Natural killer cell (primary cell): ENCODE measurements around the gene MYH15. TPM values are rescaled to one million over a fixed set of nuclear protein-coding genes. Genes with fewer than 3 reads are reported as not detected.
"Not testable (repeated sequence)": the region's sequence is repeated elsewhere in the genome, so short reads cannot be mapped to it uniquely, and the experiment has no call there.

Source experiments
- ATAC-seq, 3 donors: fragments of 150-1000 bp in 2 of 3; fragments of 200-7000 bp in 1 of 3; cut with Tn5 transposase; 1 replicate in 1 of 3; 2 replicates in 2 of 3; pipeline ENCODE4 v1.10.0; 2021; ENCODE audit warnings: mild to moderate bottlenecking in 2 of 3, moderate library complexity in 2 of 3
- DNase-seq, 2 donors: peaks; one replicate each; pipeline versions ENCODE4 v3.0.0 to v3.0.0-alpha.2; 2013 to 2021; ENCODE audit warnings: mixed read lengths in 1 of 2
- H3K27ac ChIP-seq: one replicate; pipeline ENCODE4 v1.5.1; 2013; ENCODE audit warnings: mild to moderate bottlenecking, low read length
- H3K27me3 ChIP-seq: one replicate; pipeline ENCODE4 v1.6.1; 2013; ENCODE audit warnings: low read length; ENCODE audit not compliant: control insufficient read depth, insufficient read depth
- H3K36me3 ChIP-seq: one replicate; pipeline ENCODE4 v1.6.1; 2013; ENCODE audit warnings: low read length; ENCODE audit not compliant: control insufficient read depth, insufficient read depth
- H3K4me1 ChIP-seq: one replicate; pipeline ENCODE4 v1.6.1; 2013; ENCODE audit warnings: low read length; ENCODE audit not compliant: control insufficient read depth, insufficient read depth
- H3K4me3 ChIP-seq: one replicate; pipeline ENCODE4 v1.5.1; 2013; ENCODE audit warnings: low read length
- H3K9me3 ChIP-seq: one replicate; pipeline ENCODE4 v1.6.1; 2013; ENCODE audit warnings: low read length; ENCODE audit not compliant: control insufficient read depth, insufficient read depth
- H3K27ac Mint-ChIP-seq, 2 donors: one replicate each; pipeline ENCODE4 v1.8.0; 2022; ENCODE audit warnings: mild to moderate bottlenecking in 2 of 2, mixed read lengths in 2 of 2, moderate library complexity in 1 of 2
- H3K27me3 Mint-ChIP-seq, 2 donors: one replicate each; pipeline ENCODE4 v1.8.0; 2022; ENCODE audit warnings: low read depth in 2 of 2, mixed read lengths in 2 of 2
- H3K36me3 Mint-ChIP-seq: one replicate; pipeline ENCODE4 v1.8.0; 2022; ENCODE audit warnings: mixed read lengths
- H3K4me1 Mint-ChIP-seq, 2 donors: one replicate each; pipeline ENCODE4 v1.8.0; 2022; ENCODE audit warnings: mixed read lengths in 2 of 2
- H3K4me3 Mint-ChIP-seq: one replicate; pipeline ENCODE4 v1.8.0; 2022; ENCODE audit warnings: mild to moderate bottlenecking, moderate library complexity, mixed read lengths
- H3K9me3 Mint-ChIP-seq, 2 donors: one replicate each; pipeline ENCODE4 v1.8.0; 2022; ENCODE audit warnings: mixed read lengths in 2 of 2
- CTCF ChIP-seq: fragments of 200-600 bp; IDR thresholded peaks from one replicate; pipeline ENCODE4 v1.8.0; 2022; ENCODE audit warnings: antibody characterized with exemption
- WGBS: methylation state at CpG from one replicate; pipeline ENCODE4 v1.1.7; 2013; ENCODE audit warnings: missing lambda C conversion rate; ENCODE audit not compliant: insufficient coverage; 5-methylcytosine and 5-hydroxymethylcytosine counted together
- intact Hi-C: fragments of 100-400 bp; cut with micrococcal nuclease; formaldehyde crosslinking; loops from one replicate; pipeline ENCODE4 v1.14.2; 2022
- total RNA-seq, 4 donors: library from RNA; stranded (reverse); fragments of 120-200 nt in 1 of 4; gene quantifications; one replicate each; pipeline versions ENCODE4 v1.2.3 to v1.2.4, GENCODE V29; 2013 to 2022

The MYH15 gene
- total RNA-seq, 3 donors from 2014 or later (not counting 1 experiment from before 2014, with no cell fraction given) = 0.05 TPM; not detected in 2

- Mint-ChIP-seq H3K36me3 (no peaks in the 10 kb centered on the region), H3K4me3 (no peak overlapping the region), H3K27me3 (no peaks in the 10 kb centered on the region), H3K27ac (no peak overlapping the region), H3K4me1 (no peaks in the 10 kb centered on the region), H3K9me3 (peaks cover 0 to 2% of the 10 kb centered on the region in 2 donors)
- no peaks in the 10 kb centered on the region for H3K4me1 ChIP-seq
- no peak overlapping the region for H3K4me3 ChIP-seq
- H3K36me3 ChIP-seq = no peaks in the 10 kb centered on the region
- 93% methylated on average over 7 of the region's 7 CpGs for WGBS
- DNase-seq = no peak
- H3K27ac ChIP-seq = no peak overlapping the region
- H3K9me3 ChIP-seq = no peaks in the 10 kb centered on the region
- no peaks in the 10 kb centered on the region for H3K27me3 ChIP-seq
- no peak for TF ChIP-seq CTCF
- intact Hi-C loops = no loop called here
- no peak for ATAC-seq
Observed at GRCh38 chr3:108380128-108380795, 130.1 kb downstream of the MYH15 start.

- H3K36me3 ChIP-seq, H3K36me3 Mint-ChIP-seq, H3K27me3 ChIP-seq, H3K27me3 Mint-ChIP-seq, H3K27ac ChIP-seq, intact Hi-C loops, H3K4me1 Mint-ChIP-seq, H3K9me3 Mint-ChIP-seq, H3K27ac Mint-ChIP-seq, H3K4me3 Mint-ChIP-seq, H3K9me3 ChIP-seq, DNase-seq, H3K4me3 ChIP-seq, H3K4me1 ChIP-seq, ATAC-seq: not testable (repeated sequence)
- 92% methylated on average over 2 of the region's 2 CpGs for WGBS
Observed at GRCh38 chr3:108378952-108379342, 131.4 kb downstream of the MYH15 start.

GRCh38 chr3:108378153-108378951 is 132.0 kb downstream of the MYH15 start:
- no peaks in the 10 kb centered on the region for H3K27me3 Mint-ChIP-seq
- no peak for DNase-seq
- intact Hi-C loops = no loop called here
- Histone ChIP-seq H3K27ac (no peak overlapping the region), H3K9me3 (no peaks in the 10 kb centered on the region), H3K36me3 (no peaks in the 10 kb centered on the region), H3K27me3 (no peaks in the 10 kb centered on the region), H3K4me1 (no peaks in the 10 kb centered on the region), H3K4me3 (no peak overlapping the region)
- H3K9me3 Mint-ChIP-seq = peaks cover 0 to 2% of the 10 kb centered on the region in 2 donors
- H3K36me3 Mint-ChIP-seq = no peaks in the 10 kb centered on the region
- TF ChIP-seq CTCF = no peak
- H3K4me1 Mint-ChIP-seq = no peaks in the 10 kb centered on the region
- no peak overlapping the region for H3K27ac Mint-ChIP-seq
- no peak overlapping the region for H3K4me3 Mint-ChIP-seq
- ATAC-seq = no peak
- 96% methylated on average over 3 of the region's 4 CpGs for WGBS

- no peaks in the 10 kb centered on the region for H3K4me1 Mint-ChIP-seq
- ATAC-seq = no peak
- intact Hi-C loops = no loop called here
Observed at GRCh38 chr3:108377384-108377783, 133.0 kb downstream of the MYH15 start.

More at GRCh38 chr3:108377384-108377783, 133.0 kb downstream of the MYH15 start:
- Mint-ChIP-seq H3K9me3 (peaks cover 0 to 2% of the 10 kb centered on the region in 2 donors), H3K27me3 (no peaks in the 10 kb centered on the region), H3K4me3 (no peak overlapping the region), H3K36me3 (no peaks in the 10 kb centered on the region), H3K27ac (no peak overlapping the region)
- 84% methylated on average over 1 of the region's 1 CpG for WGBS
- no peaks in the 10 kb centered on the region for H3K9me3 ChIP-seq
- DNase-seq = no peak
- no peaks in the 10 kb centered on the region for H3K36me3 ChIP-seq
- H3K27me3 ChIP-seq = no peaks in the 10 kb centered on the region
- no peak overlapping the region for H3K27ac ChIP-seq
- no peak for TF ChIP-seq CTCF
- H3K4me3 ChIP-seq = no peak overlapping the region
- no peaks in the 10 kb centered on the region for H3K4me1 ChIP-seq
